NCI-H146 (cell line): ENCODE results near the gene COL4A4.

Experiments used
- DNase-seq: peaks from one replicate; lab custom pipeline; 2025; lab: John Stamatoyannopoulos, UW

COL4A4 gene

GRCh38 chr2:226981791-226982326, 182.1 kb downstream of the COL4A4 start:
- peak; percentile 69 for DNase-seq

- no peak for DNase-seq
Measured at GRCh38 chr2:226979004-226979403, 185.0 kb downstream of the COL4A4 start.

DNA sequence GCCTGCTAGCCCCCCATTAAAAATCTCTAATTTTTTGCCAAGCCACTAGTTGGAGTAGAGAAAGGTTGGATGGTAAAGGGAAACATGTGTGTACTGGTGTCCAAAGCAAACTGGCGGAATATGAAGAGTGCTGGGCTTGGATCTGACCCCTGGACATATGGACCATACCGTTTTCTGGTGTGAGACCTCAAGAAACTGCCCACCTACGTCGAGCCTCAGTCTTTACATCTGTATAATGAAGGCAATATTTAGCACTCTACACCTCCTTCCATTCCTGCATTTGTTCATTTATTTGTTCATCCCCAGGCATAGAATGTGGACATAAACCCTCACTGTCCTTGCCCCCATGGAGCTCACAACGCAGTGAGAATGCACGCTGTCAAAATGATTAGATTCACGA, 185.7 kb downstream of the COL4A4 start:
- DNase-seq: no peak

DNA sequence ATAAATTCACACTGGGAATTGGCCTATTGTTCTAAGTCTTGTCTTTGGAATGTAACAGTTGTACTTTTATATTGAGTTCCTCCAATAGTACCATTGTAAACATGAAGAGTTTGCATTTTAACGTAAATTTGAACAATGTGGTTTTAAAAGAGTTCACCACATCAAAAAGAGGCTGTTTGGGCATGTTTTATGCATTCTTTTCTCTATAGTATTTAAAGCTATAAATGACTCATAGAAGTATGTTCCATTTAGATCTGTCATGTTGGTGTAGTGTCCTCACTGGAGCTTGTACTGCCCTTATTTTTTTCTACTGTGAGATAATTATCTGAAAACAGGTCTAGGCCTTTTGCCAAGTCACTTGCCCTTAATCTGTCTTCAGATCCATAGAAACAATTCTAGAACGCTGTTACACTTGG, 186.2 kb downstream of the COL4A4 start:
- DNase-seq: no peak

DNA sequence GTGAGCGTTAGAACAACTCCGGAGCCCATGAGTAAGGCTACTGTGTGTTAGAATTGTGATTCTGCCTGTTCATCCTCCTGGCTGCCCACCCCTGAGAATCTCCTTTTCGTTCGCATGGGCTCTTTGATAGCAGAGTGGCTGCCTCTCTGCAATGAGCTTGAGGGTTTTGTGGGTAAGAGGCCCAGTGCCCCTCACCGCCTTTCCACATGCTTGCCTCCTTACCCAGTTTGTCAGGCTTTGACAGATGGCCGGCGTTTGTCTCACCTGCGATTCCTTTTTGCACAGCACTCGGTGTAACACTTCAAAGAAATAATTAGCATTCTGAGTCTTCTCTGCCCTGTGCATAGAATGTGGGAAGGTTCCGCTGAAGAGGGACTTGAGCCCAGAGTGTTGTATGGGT, 190.2 kb downstream of the COL4A4 start:
- no peak for DNase-seq

DNA sequence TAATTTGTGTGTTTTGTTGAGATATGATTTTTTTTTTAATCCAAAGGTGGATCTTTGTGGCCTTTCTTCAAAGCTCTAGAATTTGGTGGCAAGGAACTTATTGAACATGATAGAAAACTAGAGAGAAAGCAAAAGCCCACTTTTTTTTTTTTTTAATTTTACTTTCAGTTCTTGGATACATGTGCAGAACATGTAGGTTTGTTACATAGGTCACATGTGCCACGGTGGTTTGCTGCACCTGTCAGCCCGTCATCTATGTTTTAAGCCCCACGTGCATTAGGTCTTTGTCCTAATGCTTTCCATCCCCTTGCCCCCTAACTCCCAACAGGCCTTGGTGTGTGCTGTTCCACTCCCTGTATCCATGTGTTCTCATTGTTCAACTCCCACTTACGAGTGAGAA, 192.2 kb downstream of the COL4A4 start:
- DNase-seq: no peak

DNA sequence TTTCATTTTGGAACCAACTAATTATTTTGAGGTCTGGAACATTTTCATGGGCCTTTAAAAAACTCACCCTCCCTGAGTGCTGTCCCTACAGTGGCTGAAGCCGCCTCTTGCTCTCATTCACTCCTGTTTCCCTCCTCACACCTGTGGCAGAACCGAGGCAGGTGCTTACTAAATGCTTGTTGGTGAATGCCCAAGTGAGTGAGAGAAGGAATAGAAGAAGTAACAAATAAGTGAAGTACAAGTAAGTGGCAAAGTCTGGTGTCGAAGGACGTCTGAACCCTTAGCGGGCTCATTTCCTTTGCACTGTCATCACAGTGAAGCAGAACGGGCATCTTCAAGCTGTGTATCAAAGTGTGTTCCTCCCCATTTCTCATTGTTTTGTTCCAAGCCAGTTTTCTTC, 192.9 kb downstream of the COL4A4 start:
- DNase-seq: no peak

GRCh38 chr2:226970362-226970761, 193.6 kb downstream of the COL4A4 start:
- no peak for DNase-seq

GRCh38 chr2:226969417-226970080, 194.5 kb downstream of the COL4A4 start:
- DNase-seq: no peak

GRCh38 chr2:226965376-226965775, 198.6 kb downstream of the COL4A4 start:
- no peak for DNase-seq

DNA sequence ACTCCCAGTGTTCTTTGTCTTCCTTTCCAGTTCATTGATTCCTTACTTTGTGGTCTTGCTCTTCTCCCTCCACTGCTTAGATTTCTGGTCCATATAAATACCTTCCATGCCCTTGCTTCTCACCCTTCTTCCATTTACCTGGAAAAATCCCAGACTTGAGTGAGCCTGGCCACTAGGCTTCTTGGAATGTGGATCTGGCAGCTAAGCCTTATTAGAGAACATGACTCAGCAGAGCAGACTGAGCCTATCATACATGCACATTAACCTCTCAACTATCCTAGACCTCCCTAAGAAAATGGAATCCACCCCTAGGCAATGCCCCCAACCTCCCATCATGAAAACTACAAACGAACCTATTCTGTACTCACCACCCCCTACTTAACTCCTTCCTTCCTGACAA, 200.5 kb downstream of the COL4A4 start:
- no peak for DNase-seq

DNA sequence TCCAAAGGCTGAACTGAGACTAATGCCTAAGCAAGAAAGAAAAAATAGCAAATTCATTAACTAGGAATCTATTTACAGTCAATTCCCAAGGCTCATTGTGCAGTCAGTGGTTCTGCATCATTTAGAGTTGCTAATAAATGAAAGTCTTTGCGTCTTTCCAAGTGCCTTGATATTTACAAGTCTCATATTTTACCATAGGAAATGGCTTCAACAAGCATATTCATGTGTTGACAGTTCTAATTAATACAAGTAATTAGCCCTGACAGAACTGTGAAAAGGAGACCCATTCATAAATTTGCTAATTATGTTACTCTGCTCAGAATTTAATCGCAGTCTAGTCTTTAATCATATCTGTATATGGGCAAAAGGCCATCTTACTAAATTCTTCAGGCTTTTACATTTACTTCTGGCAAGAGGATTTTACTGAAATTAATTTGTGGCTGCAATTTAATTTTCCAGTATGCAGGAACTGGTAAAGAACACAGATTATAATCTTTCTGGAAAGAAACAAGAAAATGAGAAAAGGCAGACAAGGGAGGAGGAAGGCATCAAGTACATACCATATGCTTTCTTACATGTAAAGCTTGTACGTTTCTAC, 201.7 kb downstream of the COL4A4 start:
- DNase-seq: no peak

- no peak for DNase-seq
Measured at GRCh38 chr2:226959418-226959817, 204.6 kb downstream of the COL4A4 start.

- DNase-seq: no peak
Measured at GRCh38 chr2:226956659-226957058, 207.3 kb downstream of the COL4A4 start.

GRCh38 chr2:226953826-226954225, 210.2 kb downstream of the COL4A4 start:
- DNase-seq: no peak

DNA sequence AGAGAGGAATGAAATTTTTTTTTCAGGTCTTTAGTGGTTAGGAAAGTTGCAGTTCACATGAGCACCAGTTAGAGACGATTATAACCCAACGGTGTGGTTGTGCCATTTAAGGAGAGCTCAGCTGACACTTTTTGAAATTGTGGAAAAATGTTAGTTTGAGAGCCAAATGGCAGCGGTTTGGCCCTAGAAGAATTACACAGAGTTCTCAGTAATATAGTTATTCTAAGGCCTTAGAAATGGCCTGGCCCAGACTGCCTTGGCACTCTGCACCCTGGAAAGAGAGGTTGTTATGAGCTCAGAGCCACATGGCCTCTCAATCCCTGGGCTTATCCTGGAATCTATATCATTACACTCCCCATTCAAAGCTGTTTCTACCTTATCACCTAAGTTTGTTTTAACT, 210.8 kb downstream of the COL4A4 start:
- no peak for DNase-seq
